Left lung (tissue), 10 donors: ENCODE results near the gene LY6G6D. TPM values are rescaled to one million over a fixed set of nuclear protein-coding genes. Genes with fewer than 3 reads are reported as not detected.
A peak's percentile ranks its signal among the peaks of the same experiment; 100 is the strongest.

ENCODE experiments used
- ATAC-seq: fragments of 200-7000 bp; cut with Tn5 transposase; one replicate; pipeline ENCODE4 v1.9.1; 2020; ENCODE audit warnings: moderate library complexity
- DNase-seq, 4 donors: peaks; one replicate each; pipeline ENCODE4 v3.0.0-alpha.2; 2013 to 2020
- H3K27ac ChIP-seq, 2 donors: fragments of 200-600 bp; sonication (generic) in 1 of 2; one replicate each; pipeline versions ENCODE4 v1.5.0 to v1.8.0; 2020 to 2021
- H3K27me3 ChIP-seq, 2 donors: fragments of 200-600 bp; sonication (generic) in 1 of 2; one replicate each; pipeline versions ENCODE4 v1.5.0 to v1.8.0; 2020 to 2021
- H3K36me3 ChIP-seq, 2 donors: fragments of 200-600 bp; sonication (generic) in 1 of 2; one replicate each; pipeline versions ENCODE4 v1.5.0 to v1.8.0; 2020 to 2021
- H3K4me1 ChIP-seq, 2 donors: fragments of 200-600 bp; one replicate each; pipeline ENCODE4 v1.8.0; 2021
- H3K4me3 ChIP-seq, 2 donors: fragments of 200-600 bp; sonication (generic) in 1 of 2; one replicate each; pipeline versions ENCODE4 v1.5.0 to v1.8.0; 2020 to 2021; ENCODE audit warnings: mild to moderate bottlenecking in 1 of 2
- H3K9me3 ChIP-seq, 2 donors: fragments of 200-600 bp; sonication (generic) in 1 of 2; one replicate each; pipeline versions ENCODE4 v1.5.0 to v1.8.0; 2020 to 2021
- CTCF ChIP-seq, 2 donors: fragments of 200-600 bp; sonication (generic) in 1 of 2; IDR thresholded peaks; one replicate each; pipeline versions ENCODE4 v1.5.0 to v1.8.0; 2021; ENCODE audit warnings: antibody characterized with exemption in 2 of 2
- intact Hi-C, 2 donors: fragments of 100-400 bp; cut with DNase I; formaldehyde crosslinking; loops; one replicate each; pipeline versions ENCODE4 v1.11.2 to v1.14.2; 2022
- polyA plus RNA-seq, 6 donors: library from polyadenylated mRNA; unstranded; fragments of 120-200 nt; gene quantifications; one replicate each; pipeline ENCODE4 v1.2.1, GENCODE V29; 2013; ENCODE audit not compliant: insufficient read length in 6 of 6
- total RNA-seq, 2 donors: library from RNA; stranded (reverse); fragmentation: NEBNext Ultra II Directional; extraction: Animal tissue kit (Norgen Biotek cat#: 25700); gene quantifications; one replicate each; pipeline ENCODE4 v1.2.1, GENCODE V29; 2021
- donor health status: DM: no; HTN: yes; CAD: no.
- donor health status: DM: no; HTN: no; CAD: no.

The LY6G6D gene
- total and polyA plus RNA-seq, 8 donors = 0.57 TPM; not detected in 7

GRCh38 chr6:31713991-31714684, 1.0 kb upstream of the LY6G6D start:
- H3K27ac ChIP-seq = no peak overlapping the region
- H3K36me3 ChIP-seq = no peaks in the 10 kb centered on the region
- H3K27me3 ChIP-seq = no peaks in the 10 kb centered on the region
- TF ChIP-seq CTCF (IDR thresholded peaks at IDR 0.05) = no peak
- DNase-seq (no peak), ATAC-seq (no peak)
- no peaks in the 10 kb centered on the region for H3K9me3 ChIP-seq
- peaks cover 0 to 12% of the 10 kb centered on the region in 2 donors for H3K4me1 ChIP-seq
- intact Hi-C loops = no loop called here
- H3K4me3 ChIP-seq = no peak overlapping the region

- Histone ChIP-seq H3K27ac (no peak overlapping the region), H3K9me3 (no peaks in the 10 kb centered on the region), H3K4me1 (no peaks in the 10 kb centered on the region), H3K27me3 (no peaks in the 10 kb centered on the region), H3K36me3 (no peaks in the 10 kb centered on the region), H3K4me3 (no peak overlapping the region)
- intact Hi-C loops = no loop called here
- ATAC-seq = peak; percentile 25
- no peak for DNase-seq
- no peak for TF ChIP-seq CTCF (IDR thresholded peaks at IDR 0.05)
Observed at GRCh38 chr6:31717499-31718222, 2.5 kb downstream of the LY6G6D start.

GRCh38 chr6:31718265-31718664, 3.1 kb downstream of the LY6G6D start:
- peak; percentile 88 for ATAC-seq
- Histone ChIP-seq H3K4me1 (no peaks in the 10 kb centered on the region), H3K27me3 (no peaks in the 10 kb centered on the region), H3K27ac (no peak overlapping the region), H3K9me3 (no peaks in the 10 kb centered on the region), H3K4me3 (no peak overlapping the region), H3K36me3 (no peaks in the 10 kb centered on the region)
- TF ChIP-seq CTCF (IDR thresholded peaks at IDR 0.05) = no peak
- DNase-seq = peak in 1 of 4 donors; percentile 69
- intact Hi-C loops = no loop called here

GRCh38 chr6:31719001-31719400, 3.9 kb downstream of the LY6G6D start:
- Histone ChIP-seq H3K4me1 (no peaks in the 10 kb centered on the region), H3K27me3 (no peaks in the 10 kb centered on the region), H3K4me3 (no peak overlapping the region), H3K9me3 (no peaks in the 10 kb centered on the region), H3K36me3 (no peaks in the 10 kb centered on the region), H3K27ac (peak overlapping the region in 1 of 2 donors; percentile 33)
- no peak for TF ChIP-seq CTCF (IDR thresholded peaks at IDR 0.05)
- DNase-seq = no peak
- intact Hi-C loops = no loop called here
- ATAC-seq = no peak

GRCh38 chr6:31720196-31720770, 5.1 kb downstream of the LY6G6D start:
- no peak for ATAC-seq
- intact Hi-C loops = no loop called here
- no peak for DNase-seq
- no peaks in the 10 kb centered on the region for H3K4me1 ChIP-seq
- H3K27me3 ChIP-seq = no peaks in the 10 kb centered on the region
- H3K4me3 ChIP-seq = no peak overlapping the region
- H3K27ac ChIP-seq = no peak overlapping the region
- H3K9me3 ChIP-seq = no peaks in the 10 kb centered on the region
- TF ChIP-seq CTCF (IDR thresholded peaks at IDR 0.05) = no peak
- peaks cover 0 to 6% of the 10 kb centered on the region in 2 donors for H3K36me3 ChIP-seq
